Measurements from ENCODE around the gene GP5. TPM values are rescaled to one million over a fixed set of nuclear protein-coding genes. Genes with fewer than 3 reads are reported as not detected.

GP5 gene
- total RNA-seq, 1 donor from 2014 or later = 0.11 TPM

GRCh38 chr3:194365978-194366490, 33.0 kb downstream of the GP5 start:
- Mint-ChIP-seq H3K4me1 (peaks cover 23% of the 10 kb centered on the region), H3K27me3 (ENCODE audit: low read depth) (peaks cover 68% of the 10 kb centered on the region), H3K36me3 (no peaks in the 10 kb centered on the region), H3K27ac (no peak overlapping the region), H3K9me3 (no peaks in the 10 kb centered on the region), H3K4me3 (no peak overlapping the region)
- DNase-seq (ENCODE audit: low spot score in 2 of 2, unreplicated experiment in 2 of 2) = no peak
- no peak for TF ChIP-seq CTCF (IDR thresholded peaks at IDR 0.05; ENCODE audit: unreplicated experiment)

- no peak for TF ChIP-seq CTCF (IDR thresholded peaks at IDR 0.05; ENCODE audit: unreplicated experiment)
- no peaks in the 10 kb centered on the region for H3K36me3 Mint-ChIP-seq
- H3K4me3 Mint-ChIP-seq = no peak overlapping the region
- no peaks in the 10 kb centered on the region for H3K9me3 Mint-ChIP-seq
- H3K27ac Mint-ChIP-seq = no peak overlapping the region
- peaks cover 68% of the 10 kb centered on the region for H3K27me3 Mint-ChIP-seq (ENCODE audit: low read depth)
- DNase-seq (ENCODE audit: low spot score in 2 of 2, unreplicated experiment in 2 of 2) = no peak
- peaks cover 23% of the 10 kb centered on the region for H3K4me1 Mint-ChIP-seq
Measured at GRCh38 chr3:194365526-194365925, 33.5 kb downstream of the GP5 start.

- H3K9me3 Mint-ChIP-seq = no peaks in the 10 kb centered on the region
- no peak for TF ChIP-seq CTCF (IDR thresholded peaks at IDR 0.05; ENCODE audit: unreplicated experiment)
- H3K36me3 Mint-ChIP-seq = no peaks in the 10 kb centered on the region
- H3K27ac Mint-ChIP-seq = peak overlapping the region; percentile 47
- DNase-seq (ENCODE audit: low spot score in 2 of 2, unreplicated experiment in 2 of 2) = peak in 1 of 2 experiments; percentile 46
- peaks cover 68% of the 10 kb centered on the region for H3K27me3 Mint-ChIP-seq (ENCODE audit: low read depth)
- peaks cover 23% of the 10 kb centered on the region for H3K4me1 Mint-ChIP-seq
- no peak overlapping the region for H3K4me3 Mint-ChIP-seq
Measured at GRCh38 chr3:194364652-194365434, 34.2 kb downstream of the GP5 start.

- Mint-ChIP-seq H3K4me1 (peaks cover 23% of the 10 kb centered on the region), H3K27ac (no peak overlapping the region)
Measured at GRCh38 chr3:194364314-194364651, 34.8 kb downstream of the GP5 start.

GRCh38 chr3:194360568-194360967, 38.5 kb downstream of the GP5 start:
- Mint-ChIP-seq H3K4me1 (peaks cover 13% of the 10 kb centered on the region), H3K27me3 (ENCODE audit: low read depth) (peaks cover 74% of the 10 kb centered on the region), H3K27ac (no peak overlapping the region), H3K4me3 (no peak overlapping the region), H3K9me3 (no peaks in the 10 kb centered on the region), H3K36me3 (no peaks in the 10 kb centered on the region)
- no peak for TF ChIP-seq CTCF (IDR thresholded peaks at IDR 0.05; ENCODE audit: unreplicated experiment)
- no peak for DNase-seq (ENCODE audit: low spot score in 2 of 2, unreplicated experiment in 2 of 2)

More at GRCh38 chr3:194364314-194364651, 34.8 kb downstream of the GP5 start:
- no peaks in the 10 kb centered on the region for H3K9me3 Mint-ChIP-seq
- DNase-seq (ENCODE audit: low spot score in 2 of 2, unreplicated experiment in 2 of 2) = no peak
- H3K27me3 Mint-ChIP-seq (ENCODE audit: low read depth) = peaks cover 68% of the 10 kb centered on the region
- no peak for TF ChIP-seq CTCF (IDR thresholded peaks at IDR 0.05; ENCODE audit: unreplicated experiment)
- H3K4me3 Mint-ChIP-seq = no peak overlapping the region
- H3K36me3 Mint-ChIP-seq = no peaks in the 10 kb centered on the region

All from mesothelial cell of epicardium (in vitro differentiated cells).